A549 (cell line): Measurements from ENCODE around the gene RPS8. TPM values are rescaled to one million over a fixed set of nuclear protein-coding genes. Genes with fewer than 3 reads are reported as not detected.

Experiments used
- ATAC-seq, 2 experiments: fragments of 200-7000 bp in 1 of 2; fragments of >200 bp in 1 of 2; cut with Nextera tagmentation in 1 of 2; cut with Tn5 transposase in 1 of 2; 3 replicates each; pipeline versions ENCODE4 v1.8.0 to v1.9.1; 2018 to 2020; ENCODE audit warnings: mild to moderate bottlenecking in 1 of 2, moderate library complexity in 1 of 2
- CTCF ChIA-PET: fragments of 300-600 bp; sonication (Branson Sonifier 250); formaldehyde crosslinking; extraction: SDS; loops from one replicate; lab custom pipeline; 2021; ENCODE audit warnings: antibody characterized with exemption, inconsistent platforms; lab: Yijun Ruan, JAX
- POLR2A ChIA-PET: fragments of 350-600 bp; formaldehyde crosslinking; extraction: SDS; loops from one replicate; lab custom pipeline; 2021; ENCODE audit warnings: antibody characterized with exemption, inconsistent platforms; lab: Yijun Ruan, JAX
- DNase-seq, 2 experiments: peaks; one replicate each; pipeline versions ENCODE4 v3.0.0 to v3.0.0-alpha.2; 2011 to 2016; ENCODE audit warnings: low read depth in 1 of 2, low spot score in 1 of 2
- FAIRE-seq: peaks from 2 replicates; lab custom pipeline; 2011; peaks lifted over from hg19 to GRCh38; lab: Jason Lieb, UNC
- H3K27ac ChIP-seq, 2 experiments: fragments of >200 bp; sonication (Bioruptor Twin); formaldehyde crosslinking; 3 replicates each; pipeline ENCODE4 v1.5.1; 2016 to 2017
- H3K4me1 ChIP-seq: fragments of >200 bp; sonication (Bioruptor Twin); formaldehyde crosslinking; 3 replicates; pipeline ENCODE4 v1.6.1; 2016
- H3K4me2 ChIP-seq: fragments of >200 bp; sonication (Bioruptor Twin); formaldehyde crosslinking; 3 replicates; pipeline ENCODE4 v1.6.1; 2016
- H3K4me3 ChIP-seq: fragments of >200 bp; sonication (Bioruptor Twin); formaldehyde crosslinking; 3 replicates; pipeline ENCODE4 v1.5.1; 2016
- H3K9me3 ChIP-seq: fragments of >200 bp; sonication (Bioruptor Twin); formaldehyde crosslinking; 3 replicates; pipeline ENCODE4 v1.6.1; 2016
- ATOH8 ChIP-seq: fragments of 250-450 bp; sonication (Bioruptor Pico); IDR thresholded peaks from 2 replicates; pipeline ENCODE4 v1.5.0; 2020; ENCODE audit warnings: low read depth, mild to moderate bottlenecking, moderate library complexity
- BHLHE40 ChIP-seq: IDR thresholded peaks from 2 replicates; pipeline ENCODE4 v1.6.1; 2012; ENCODE audit warnings: low read depth, low read length, inconsistent platforms
- CBX2 ChIP-seq: fragments of 200-600 bp; sonication (generic); IDR thresholded peaks from 2 replicates; pipeline ENCODE4 v1.6.1; 2016; ENCODE audit warnings: low read depth, mild to moderate bottlenecking, borderline replicate concordance
- CBX8 ChIP-seq: fragments of 200-600 bp; sonication (generic); IDR thresholded peaks from 2 replicates; pipeline ENCODE4 v1.6.1; 2016
- CEBPB ChIP-seq, 2 experiments: fragments of >200 bp in 1 of 2; sonication (Bioruptor Twin) in 1 of 2; formaldehyde crosslinking in 1 of 2; IDR thresholded peaks; 2 replicates each; pipeline ENCODE4 v1.6.1; 2012 to 2016
- CHD2 ChIP-seq: fragments of 150-350 bp; IDR thresholded peaks from 2 replicates; pipeline ENCODE4 v1.6.1; 2014; ENCODE audit warnings: low read length; ENCODE audit not compliant: partially characterized antibody
- EHF ChIP-seq: fragments of 250-450 bp; sonication (Bioruptor Pico); IDR thresholded peaks from 2 replicates; pipeline ENCODE4 v1.5.0; 2020; ENCODE audit warnings: mild to moderate bottlenecking
- EHMT2 ChIP-seq: fragments of 200-600 bp; sonication (generic); IDR thresholded peaks from 2 replicates; pipeline ENCODE4 v1.6.1; 2016; ENCODE audit warnings: antibody characterized with exemption, low read depth, mild to moderate bottlenecking, moderate library complexity
- EP300 ChIP-seq, 2 experiments: fragments of >200 bp; sonication (Bioruptor Twin); formaldehyde crosslinking; IDR thresholded peaks; 2 replicates in 1 of 2; 3 replicates in 1 of 2; pipeline ENCODE4 v1.6.1; 2016 to 2017
- ESRRA ChIP-seq: fragments of 150-350 bp; IDR thresholded peaks from 2 replicates; pipeline ENCODE4 v1.6.1; 2014; ENCODE audit warnings: mild to moderate bottlenecking, low read length, borderline replicate concordance
- FOSB ChIP-seq: fragments of 250-450 bp; sonication (Bioruptor Pico); IDR thresholded peaks from 2 replicates; pipeline ENCODE4 v1.5.0; 2020; ENCODE audit warnings: mild to moderate bottlenecking, moderate library complexity
- FOXS1 ChIP-seq: fragments of 250-450 bp; sonication (Bioruptor Pico); IDR thresholded peaks from 2 replicates; pipeline ENCODE4 v1.5.0; 2020; ENCODE audit warnings: mild to moderate bottlenecking, moderate library complexity
- GATA3 ChIP-seq: IDR thresholded peaks from 2 replicates; pipeline ENCODE4 v1.6.1; 2012; ENCODE audit warnings: borderline replicate concordance
- HDAC2 ChIP-seq: fragments of 200-600 bp; sonication (generic); IDR thresholded peaks from 2 replicates; pipeline ENCODE4 v1.6.1; 2016
- HES2 ChIP-seq: fragments of >200 bp; sonication (Bioruptor Twin); formaldehyde crosslinking; IDR thresholded peaks from 2 replicates; pipeline ENCODE4 v1.6.1; 2016
- HOXA7 ChIP-seq: fragments of 250-450 bp; sonication (Bioruptor Pico); IDR thresholded peaks from 2 replicates; pipeline ENCODE4 v1.5.0; 2020; ENCODE audit warnings: mild to moderate bottlenecking, moderate library complexity
- HOXB13 ChIP-seq: fragments of 250-450 bp; sonication (Bioruptor Pico); IDR thresholded peaks from 2 replicates; pipeline ENCODE4 v1.5.0; 2020; ENCODE audit warnings: low read depth, mild to moderate bottlenecking, moderate library complexity
- HOXB5 ChIP-seq: fragments of 250-450 bp; sonication (Bioruptor Pico); IDR thresholded peaks from 2 replicates; pipeline ENCODE4 v1.5.0; 2020; ENCODE audit warnings: mild to moderate bottlenecking, moderate library complexity
- JUNB ChIP-seq: fragments of >200 bp; sonication (Bioruptor Twin); formaldehyde crosslinking; IDR thresholded peaks from 2 replicates; pipeline ENCODE4 v1.6.1; 2016
- KDM5A ChIP-seq: fragments of 200-600 bp; sonication (generic); IDR thresholded peaks from 2 replicates; pipeline ENCODE4 v1.6.1; 2016; ENCODE audit warnings: antibody characterized with exemption, mild to moderate bottlenecking
- MAZ ChIP-seq: fragments of 150-350 bp; IDR thresholded peaks from 2 replicates; pipeline ENCODE4 v1.6.1; 2014; ENCODE audit warnings: antibody characterized with exemption, low read depth, low read length, borderline replicate concordance
- NFE2L2 ChIP-seq: fragments of 150-350 bp; conservative IDR thresholded peaks from 2 replicates; pipeline ENCODE4 v1.6.1; 2014; ENCODE audit warnings: low read length
- NPAS2 ChIP-seq: fragments of 250-450 bp; sonication (Bioruptor Pico); IDR thresholded peaks from 2 replicates; pipeline ENCODE4 v1.8.0; 2022; ENCODE audit warnings: mild to moderate bottlenecking, moderate library complexity, borderline replicate concordance
- NR3C1 ChIP-seq: fragments of >200 bp; sonication (Bioruptor Twin); formaldehyde crosslinking; IDR thresholded peaks from 3 replicates; pipeline ENCODE4 v1.6.1; 2017
- POLR2AphosphoS2 ChIP-seq: conservative IDR thresholded peaks from 2 replicates; pipeline ENCODE4 v1.6.1; 2012; ENCODE audit warnings: low read length, improper control_type of control experiment, inconsistent platforms
- RARB ChIP-seq: fragments of 250-450 bp; sonication (Bioruptor Pico); IDR thresholded peaks from 2 replicates; pipeline ENCODE4 v1.8.0; 2021; ENCODE audit warnings: mild to moderate bottlenecking, moderate library complexity
- RCOR1 ChIP-seq: fragments of 150-350 bp; IDR thresholded peaks from 2 replicates; pipeline ENCODE4 v1.6.1; 2014; ENCODE audit warnings: antibody characterized with exemption, low read length, low read depth
- RNF2 ChIP-seq: fragments of 200-600 bp; sonication (generic); IDR thresholded peaks from 2 replicates; pipeline ENCODE4 v1.6.1; 2016; ENCODE audit warnings: low read depth, mild to moderate bottlenecking, antibody characterized with exemption, moderate library complexity, borderline replicate concordance
- SMC3 ChIP-seq: fragments of >200 bp; sonication (Bioruptor Twin); formaldehyde crosslinking; IDR thresholded peaks from 3 replicates; pipeline ENCODE4 v1.6.1; 2018; ENCODE audit warnings: inconsistent platforms
- TFCP2L1 ChIP-seq: fragments of 250-450 bp; sonication (Bioruptor Pico); IDR thresholded peaks from 2 replicates; pipeline ENCODE4 v1.5.0; 2021; ENCODE audit warnings: mild to moderate bottlenecking
- TP53 ChIP-seq: fragments of 250-450 bp; sonication (Bioruptor Pico); IDR thresholded peaks from 2 replicates; pipeline ENCODE4 v1.5.0; 2021; ENCODE audit warnings: mild to moderate bottlenecking, moderate library complexity
- USF2 ChIP-seq: fragments of 450-650 bp; IDR thresholded peaks from 2 replicates; pipeline ENCODE4 v1.6.1; 2014; ENCODE audit warnings: antibody characterized with exemption
- ZC3H11A ChIP-seq: fragments of 450-650 bp; IDR thresholded peaks from 2 replicates; pipeline ENCODE4 v1.6.1; 2014; ENCODE audit warnings: antibody characterized with exemption, mild to moderate bottlenecking
- ZFP36 ChIP-seq: fragments of 450-650 bp; IDR thresholded peaks from 2 replicates; pipeline ENCODE4 v1.6.1; 2014; ENCODE audit warnings: borderline replicate concordance; ENCODE audit not compliant: partially characterized antibody
- ZSCAN20 ChIP-seq: fragments of 250-450 bp; sonication (Bioruptor Pico); IDR thresholded peaks from 2 replicates; pipeline ENCODE4 v1.8.0; 2022; ENCODE audit warnings: mild to moderate bottlenecking, moderate library complexity
- WGBS: methylation state at CpG from one replicate; pipeline ENCODE4 v1.1.6; 2017; ENCODE audit errors: missing lambda C conversion rate; 5-methylcytosine and 5-hydroxymethylcytosine counted together
- polyA plus RNA-seq, 4 experiments: library from polyadenylated mRNA; depleted of rRNA in 3 of 4; stranded (reverse); fragments of >200 nt; fragmentation: RNase III in 1 of 4; extraction: RNeasy Plus Mini Kit Qiagen cat#74134 plus additional on column Dnase treatment in 1 of 4; gene quantifications; 2 replicates in 3 of 4; 3 replicates in 1 of 4; pipeline ENCODE4 v1.2.3, GENCODE V29; 2011 to 2017
- TF ChIP-seq, protein P1 (sequence below): IDR thresholded peaks from 2 replicates; pipeline ENCODE4 v1.6.1; 2012
- TF ChIP-seq, protein P2 (sequence below): IDR thresholded peaks from 2 replicates; pipeline ENCODE4 v1.6.1; 2012; ENCODE audit warnings: low read depth, borderline replicate concordance
- TF ChIP-seq, protein P3 (sequence below): fragments of >200 bp; sonication (Bioruptor Twin); formaldehyde crosslinking; IDR thresholded peaks from 3 replicates; pipeline ENCODE4 v1.5.1; 2016

RPS8 gene
- polyA plus RNA-seq, 2 of the 4 experiments (the other 2 are of a cell fraction) = 1,577 to 1,820 TPM

DNA sequence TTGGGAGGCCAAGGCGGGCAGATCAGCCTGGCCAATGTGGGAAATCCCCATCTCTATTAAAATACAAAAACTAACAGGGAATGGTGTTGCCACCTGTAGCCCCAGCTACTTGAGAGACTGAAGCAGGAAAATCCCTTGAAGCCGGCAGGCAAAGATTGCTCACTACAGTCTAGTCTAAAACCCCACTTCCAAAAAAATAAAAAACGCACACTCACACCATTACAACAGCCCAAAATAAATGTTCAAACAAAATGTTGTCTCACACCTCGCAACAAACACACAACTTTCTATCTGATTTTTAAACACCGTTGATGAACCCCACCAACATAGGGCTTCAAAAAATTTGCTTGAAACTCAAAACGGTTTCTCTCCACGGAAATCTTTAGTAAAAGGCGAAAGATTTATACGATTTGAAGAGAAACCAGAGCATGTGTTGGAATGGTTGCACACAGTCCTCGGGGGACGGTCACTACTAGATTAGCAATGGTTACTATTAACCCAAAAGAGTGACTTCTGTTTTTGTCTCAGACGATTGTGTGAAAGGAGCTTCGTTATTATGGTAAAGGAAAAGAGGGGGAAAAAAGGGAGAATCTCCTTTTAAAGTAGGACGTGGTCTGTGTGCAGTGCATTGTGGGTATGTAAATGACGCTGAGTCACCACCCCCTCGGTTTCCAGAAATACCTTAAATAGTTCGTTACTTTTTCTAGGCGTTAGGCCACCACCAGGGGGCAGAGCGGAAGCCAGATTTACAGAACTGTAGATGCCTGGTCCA lies 44.4 kb upstream of the RPS8 start, which contains the start of gene RNU5D-1:
TSS of gene RNU5D-1 (minus strand) at position 430 of the 772 bp plus-strand sequence.
- ChIA-PET POLR2A (interaction anchor here (0.6 to 5.0 kb wide), 14 partner anchors 8 to 573 kb away, joined by 3 to 137 read pairs (median 5); partner anchors contain the start of genes BTBD19, DYNLT4, KIF2C and PLK3), CTCF (interaction anchor here (0.6 to 2.5 kb wide), 33 partner anchors 9 to 588 kb away, joined by 3 to 22 read pairs (median 4); partner anchors contain the start of genes BEST4, KIF2C, PLK3 and RPS8)
- peak; percentile 72 to 94 for DNase-seq
- Histone ChIP-seq H3K4me2 (peak within 1 kb of the TSS; percentile 63), H3K4me3 (peak within 1 kb of the TSS; percentile 35), H3K9me3 (no peaks in the 10 kb centered on the region), H3K27ac (peak within 1 kb of the TSS; percentile 86 to 94), H3K4me1 (peaks cover 19% of the 10 kb centered on the region)
- WGBS = under 1% methylated on average over 19 of the region's 19 CpGs
- FAIRE-seq = no peak
- peak; percentile 90 to 93 for ATAC-seq
- TF ChIP-seq HDAC2 (no peak), HOXB5 (CRISPR knock-in tag) (peak; percentile 48; the same call in 1 of the 2 replicates), USF2 (no peak), NR3C1 (no peak), TFCP2L1 (CRISPR knock-in tag) (peak; percentile 99), CBX2 (no peak), CBX8 (no peak), EHMT2 (no peak), HOXA7 (CRISPR knock-in tag) (peak; percentile 99), MAZ (peak; percentile 33; the same call in 1 of the 2 replicates), ZFP36 (no peak), JUNB (0 out of 2 replicates have a peak, but pooled peaks have one; percentile 33), NFE2L2 (no peak), HES2 (no peak), ZC3H11A (no peak), CEBPB (IDR thresholded peaks at IDR 0.05) (no peak), ZSCAN20 (no peak; the same call in 1 of the 2 replicates), BHLHE40 (no peak), GATA3 (peak; percentile 59; the same call in 1 of the 2 replicates), CHD2 (peak; percentile 47), TP53 (CRISPR knock-in tag) (peak; percentile 99), KDM5A (no peak), SMC3 (0 out of 3 replicates have a peak, but pooled peaks have one; percentile 22), POLR2AphosphoS2 (no peak), RARB (CRISPR knock-in tag) (peak; percentile 99), NPAS2 (no peak), RNF2 (no peak; the same call in 1 of the 2 replicates), FOXS1 (CRISPR knock-in tag) (peak; percentile 14; the same call in 1 of the 2 replicates), EHF (peak; percentile 44; the same call in 1 of the 2 replicates), ATOH8 (peak; percentile 88; the same call in 1 of the 2 replicates), HOXB13 (CRISPR knock-in tag) (peak; percentile 57; the same call in 1 of the 2 replicates), ESRRA (no peak), EP300 (IDR thresholded peaks at IDR 0.05) (no peak), RCOR1 (no peak), FOSB (CRISPR knock-in tag) (peak; percentile 99)
- TF ChIP-seq, protein P1, sequence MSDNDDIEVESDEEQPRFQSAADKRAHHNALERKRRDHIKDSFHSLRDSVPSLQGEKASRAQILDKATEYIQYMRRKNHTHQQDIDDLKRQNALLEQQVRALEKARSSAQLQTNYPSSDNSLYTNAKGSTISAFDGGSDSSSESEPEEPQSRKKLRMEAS = peak; percentile 75
- TF ChIP-seq, protein P2, sequence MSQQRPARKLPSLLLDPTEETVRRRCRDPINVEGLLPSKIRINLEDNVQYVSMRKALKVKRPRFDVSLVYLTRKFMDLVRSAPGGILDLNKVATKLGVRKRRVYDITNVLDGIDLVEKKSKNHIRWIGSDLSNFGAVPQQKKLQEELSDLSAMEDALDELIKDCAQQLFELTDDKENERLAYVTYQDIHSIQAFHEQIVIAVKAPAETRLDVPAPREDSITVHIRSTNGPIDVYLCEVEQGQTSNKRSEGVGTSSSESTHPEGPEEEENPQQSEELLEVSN = peak; percentile 92
- TF ChIP-seq, protein P3, sequence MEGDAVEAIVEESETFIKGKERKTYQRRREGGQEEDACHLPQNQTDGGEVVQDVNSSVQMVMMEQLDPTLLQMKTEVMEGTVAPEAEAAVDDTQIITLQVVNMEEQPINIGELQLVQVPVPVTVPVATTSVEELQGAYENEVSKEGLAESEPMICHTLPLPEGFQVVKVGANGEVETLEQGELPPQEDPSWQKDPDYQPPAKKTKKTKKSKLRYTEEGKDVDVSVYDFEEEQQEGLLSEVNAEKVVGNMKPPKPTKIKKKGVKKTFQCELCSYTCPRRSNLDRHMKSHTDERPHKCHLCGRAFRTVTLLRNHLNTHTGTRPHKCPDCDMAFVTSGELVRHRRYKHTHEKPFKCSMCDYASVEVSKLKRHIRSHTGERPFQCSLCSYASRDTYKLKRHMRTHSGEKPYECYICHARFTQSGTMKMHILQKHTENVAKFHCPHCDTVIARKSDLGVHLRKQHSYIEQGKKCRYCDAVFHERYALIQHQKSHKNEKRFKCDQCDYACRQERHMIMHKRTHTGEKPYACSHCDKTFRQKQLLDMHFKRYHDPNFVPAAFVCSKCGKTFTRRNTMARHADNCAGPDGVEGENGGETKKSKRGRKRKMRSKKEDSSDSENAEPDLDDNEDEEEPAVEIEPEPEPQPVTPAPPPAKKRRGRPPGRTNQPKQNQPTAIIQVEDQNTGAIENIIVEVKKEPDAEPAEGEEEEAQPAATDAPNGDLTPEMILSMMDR = peak; percentile 68
